Stimulated activated CD4-positive, alpha-beta T cell treated with anti-CD3 and anti-CD28 coated beads, TNF-alpha, amount 100 ng/mL, for 24 hours (primary cell): ENCODE data around the gene FAM53B.

Source experiments
- DNase-seq, 3 experiments: peaks; one replicate each; pipeline ENCODE4 v3.0.0-alpha.2; 2020; ENCODE audit warnings: low read depth in 3 of 3

The FAM53B gene

DNA sequence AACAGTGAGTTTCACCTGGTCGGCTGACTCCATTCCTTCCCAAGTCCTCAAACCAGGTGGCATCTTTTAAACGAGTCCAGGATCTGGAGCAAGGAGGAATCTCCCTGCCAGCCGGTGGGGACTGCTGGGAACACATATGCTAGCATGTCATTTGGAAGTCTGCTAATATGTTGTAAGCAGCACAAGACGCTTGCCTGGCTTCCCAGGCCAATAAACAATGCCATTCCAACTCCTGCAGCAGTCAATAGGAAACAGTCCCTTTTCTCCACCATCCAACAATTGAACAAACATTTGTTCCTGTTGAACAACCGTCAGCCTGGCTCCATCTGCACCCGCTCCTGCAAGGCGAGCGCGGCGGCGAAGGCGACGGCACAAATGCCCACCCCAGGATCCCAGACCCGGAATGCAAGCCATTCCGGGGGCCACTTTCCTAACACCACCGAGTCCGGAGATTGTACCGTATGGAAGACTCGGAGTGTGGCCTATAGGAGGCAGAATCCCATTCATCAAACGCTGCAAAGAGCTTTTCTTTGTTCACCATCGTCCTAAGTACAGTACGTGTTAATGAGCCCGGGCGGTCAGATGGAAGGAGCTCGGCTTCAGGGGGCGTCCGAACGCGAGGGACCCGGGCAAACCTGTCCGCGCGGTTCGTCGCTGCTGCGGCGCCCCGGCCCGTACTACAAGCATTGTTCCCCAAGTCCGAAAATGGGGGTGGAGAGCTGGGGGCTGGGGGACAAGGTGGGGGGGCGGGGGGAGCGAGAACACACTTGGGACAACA is 1.6 kb downstream of the FAM53B start:
- DNase-seq, result no peak

DNA sequence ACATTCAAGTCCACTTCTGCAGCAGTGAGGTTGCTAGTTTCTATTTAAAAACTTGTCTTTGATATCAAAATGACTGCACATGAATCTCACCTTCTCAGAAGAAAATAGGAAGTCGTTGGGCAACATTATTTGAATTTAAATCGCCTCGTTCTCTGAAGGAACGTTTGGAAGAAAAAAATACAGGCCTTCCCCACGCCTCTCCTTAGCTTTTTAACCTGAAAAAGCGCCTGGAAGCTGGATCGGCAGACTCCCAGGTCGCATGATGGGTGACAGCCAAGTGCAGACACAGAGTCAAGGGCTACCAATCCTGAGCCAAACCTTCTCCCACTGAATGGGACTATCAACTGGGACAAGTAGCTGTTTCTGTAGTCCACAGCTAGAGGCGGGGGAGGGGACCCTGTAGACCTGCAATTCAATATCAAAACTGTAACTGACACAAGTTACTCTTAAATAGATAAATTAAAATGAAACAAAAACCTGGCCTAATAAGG is 2.2 kb downstream of the FAM53B start:
- no peak for DNase-seq

DNA sequence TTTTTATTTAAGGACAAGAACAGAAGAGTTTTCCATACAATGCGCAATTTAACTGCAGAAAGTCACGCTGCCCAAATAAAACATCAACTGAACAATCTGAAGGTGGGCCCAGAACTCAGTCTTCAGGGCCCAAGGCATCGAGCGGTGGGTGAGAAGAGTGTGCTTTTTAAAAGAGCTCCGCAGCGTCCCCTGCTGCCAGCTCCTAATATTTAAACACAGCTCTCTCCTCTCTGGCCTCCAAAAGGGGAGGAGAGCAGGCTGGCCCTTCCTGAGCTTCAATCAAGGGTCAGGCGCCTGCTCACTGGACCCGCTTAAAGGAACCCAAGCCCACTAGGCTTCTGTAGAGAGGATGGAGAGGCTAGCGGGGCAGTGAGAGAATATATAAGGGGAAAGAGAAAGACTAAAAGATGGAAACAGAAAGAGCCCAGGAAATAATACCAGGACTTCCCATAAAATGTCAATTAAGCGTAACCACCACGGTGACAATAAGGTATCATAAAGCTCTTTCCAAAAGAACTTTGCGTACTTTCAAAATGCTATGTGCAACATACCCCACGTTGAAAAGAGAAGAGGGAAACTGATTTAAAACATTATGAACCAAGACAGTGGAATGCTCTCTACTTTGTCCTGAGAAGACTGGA is 2.8 kb downstream of the FAM53B start:
- DNase-seq, result peak in 2 of 3 experiments; percentile 57 to 72

DNA sequence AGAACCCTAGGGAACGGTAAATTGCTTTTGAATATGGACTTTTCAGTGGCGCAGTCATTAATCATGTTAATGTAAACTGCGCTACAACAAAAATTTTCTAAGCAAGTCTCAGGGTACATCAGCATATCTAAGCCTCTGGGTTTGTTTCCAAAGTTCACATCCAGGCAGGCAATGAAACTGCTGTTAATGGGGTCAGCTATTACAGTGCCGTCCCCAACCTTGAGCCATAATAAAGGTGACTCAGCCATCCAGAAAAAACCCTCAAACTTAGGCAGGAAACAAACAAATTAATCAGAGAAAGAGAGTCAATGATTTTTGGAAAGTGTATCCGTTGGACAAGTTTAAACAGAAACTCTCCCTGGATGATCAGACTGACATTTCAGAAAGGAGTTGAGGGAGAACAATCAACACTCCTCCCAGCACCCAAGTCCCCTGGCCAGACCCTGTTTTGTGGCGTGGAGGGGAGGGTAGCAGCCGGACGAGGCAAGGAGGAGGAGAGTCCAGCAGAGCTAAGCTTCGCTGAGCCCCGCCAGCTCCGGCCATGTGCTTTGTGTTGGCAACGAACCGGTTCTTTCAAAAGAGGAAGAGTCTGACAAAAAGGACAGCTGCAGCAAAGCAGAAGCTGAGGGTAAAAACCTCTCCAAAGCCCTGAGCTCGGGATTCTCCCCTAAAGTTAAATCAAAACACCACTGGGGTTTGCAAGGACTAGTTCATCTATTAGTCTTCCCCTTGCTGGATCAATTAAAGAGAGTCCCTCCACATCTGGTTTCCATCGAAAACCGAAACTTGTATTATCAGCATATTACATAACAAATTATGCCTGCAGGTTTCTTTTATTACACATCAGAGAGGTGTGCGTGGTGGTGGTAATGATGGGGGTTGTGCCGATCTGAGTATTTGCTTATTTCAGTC is 3.6 kb downstream of the FAM53B start:
- DNase-seq, result no peak

DNA sequence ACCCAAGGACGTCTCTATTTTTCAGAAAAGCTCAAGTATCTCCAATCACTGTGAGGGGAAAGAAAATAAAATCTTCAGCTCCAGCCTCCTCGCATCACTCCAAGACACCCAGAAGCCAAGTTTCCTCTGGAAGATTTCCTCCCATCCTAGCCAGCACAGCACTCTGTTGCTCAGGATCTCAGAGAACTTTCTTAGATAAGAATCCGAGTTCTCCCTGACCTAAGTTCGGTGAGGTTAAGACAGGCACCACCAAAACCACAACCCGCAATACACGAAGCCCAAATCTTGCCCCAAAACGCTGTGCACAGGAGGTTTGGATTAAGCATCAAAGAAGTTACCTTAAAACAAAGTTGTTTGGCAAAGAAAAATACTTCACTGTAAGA is 4.2 kb downstream of the FAM53B start:
- no peak for DNase-seq

DNA sequence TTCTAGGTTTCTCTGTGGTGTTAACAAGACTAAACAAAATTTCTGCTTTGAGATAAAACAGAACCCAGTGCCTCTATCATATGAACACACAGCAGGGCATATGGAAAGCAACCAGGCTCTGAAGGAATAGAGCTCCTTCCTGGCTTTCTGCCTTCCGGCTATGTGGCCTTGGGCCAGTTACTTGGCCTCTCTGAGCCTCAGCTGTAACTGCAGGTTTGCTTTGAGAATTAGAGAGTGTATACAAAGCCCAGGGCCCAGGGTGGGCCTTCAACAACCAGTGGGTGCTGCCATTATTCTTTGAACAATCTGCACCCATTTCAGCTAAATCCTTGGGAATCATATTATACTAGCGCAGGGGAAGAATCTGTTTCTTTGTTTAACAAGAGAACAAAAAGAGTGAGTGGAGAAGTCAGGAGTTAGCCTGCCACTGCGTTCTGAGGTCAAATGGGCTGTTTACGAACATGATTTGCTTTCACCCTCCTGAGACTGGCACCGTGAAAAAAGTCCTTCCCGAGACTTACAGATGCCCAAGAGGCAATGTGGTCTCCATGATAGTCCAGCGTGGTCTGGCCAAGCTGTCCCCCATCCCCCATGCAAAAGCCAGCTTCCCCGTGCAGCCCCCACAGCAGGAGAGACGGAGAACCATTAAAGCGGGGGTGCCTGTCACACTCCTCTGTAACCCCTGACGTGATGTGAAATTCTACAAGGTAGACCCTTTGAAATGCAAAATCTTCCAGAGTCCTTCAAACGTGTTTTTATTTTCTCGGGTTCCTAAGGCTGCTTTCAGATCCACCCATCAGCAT is 4.9 kb downstream of the FAM53B start:
- no peak for DNase-seq

DNA sequence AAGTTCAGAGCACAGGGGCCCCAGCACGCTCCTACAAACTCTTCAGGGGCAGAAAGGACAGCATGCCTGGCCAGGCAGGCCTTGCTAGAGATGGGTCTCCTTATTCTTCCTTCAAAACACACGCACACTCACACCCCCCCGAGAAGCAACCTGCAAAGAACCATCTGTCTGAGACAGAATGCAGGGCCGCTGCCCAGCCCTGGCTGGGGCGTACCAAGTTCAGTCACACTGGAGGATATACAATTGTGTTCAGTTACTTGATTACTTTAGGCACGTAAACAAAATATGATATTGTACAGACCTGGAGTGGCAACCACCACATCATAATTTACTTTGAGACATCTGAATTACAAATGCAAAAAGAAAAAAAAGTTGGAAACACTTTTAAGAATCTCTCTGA is 5.7 kb downstream of the FAM53B start:
- DNase-seq, result no peak

DNA sequence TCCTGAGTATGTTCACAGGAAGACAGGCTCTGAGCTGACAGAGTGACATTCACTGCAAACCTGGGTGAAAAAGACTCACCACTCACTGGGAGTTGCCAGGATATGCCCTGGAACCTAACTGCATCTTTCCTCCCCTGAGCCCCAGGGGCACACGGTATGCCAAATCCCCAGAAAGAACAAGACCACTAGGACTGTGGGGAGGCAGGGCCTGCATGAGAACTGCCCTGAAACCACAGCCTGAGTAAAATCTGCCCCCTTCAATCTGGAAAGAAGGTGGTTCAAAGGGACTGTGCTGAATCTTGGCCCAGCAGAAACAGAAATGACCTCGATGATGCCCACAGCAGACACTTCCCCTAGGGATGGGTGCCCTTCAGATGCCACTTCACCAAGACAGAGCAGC is 6.5 kb downstream of the FAM53B start:
- DNase-seq, result no peak

DNA sequence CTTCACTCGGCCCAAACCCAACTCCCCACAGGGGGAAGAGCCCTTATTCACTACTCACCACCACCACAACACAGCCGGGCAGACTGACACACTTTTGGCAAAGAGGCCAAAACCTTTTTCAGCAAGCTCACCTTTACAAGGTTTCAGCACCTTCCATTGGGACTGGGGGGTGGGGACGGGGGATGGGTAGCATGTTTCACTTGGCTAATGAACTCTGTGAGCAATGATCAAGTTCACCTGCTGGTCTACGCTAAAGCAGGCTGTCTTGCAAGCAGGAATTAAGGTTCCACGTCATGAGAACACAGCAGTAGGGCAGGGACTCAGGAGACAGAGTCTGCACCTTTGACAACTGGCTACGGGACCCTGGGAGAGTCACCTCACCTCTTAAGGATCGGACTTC is 7.0 kb downstream of the FAM53B start:
- DNase-seq, result no peak

DNA sequence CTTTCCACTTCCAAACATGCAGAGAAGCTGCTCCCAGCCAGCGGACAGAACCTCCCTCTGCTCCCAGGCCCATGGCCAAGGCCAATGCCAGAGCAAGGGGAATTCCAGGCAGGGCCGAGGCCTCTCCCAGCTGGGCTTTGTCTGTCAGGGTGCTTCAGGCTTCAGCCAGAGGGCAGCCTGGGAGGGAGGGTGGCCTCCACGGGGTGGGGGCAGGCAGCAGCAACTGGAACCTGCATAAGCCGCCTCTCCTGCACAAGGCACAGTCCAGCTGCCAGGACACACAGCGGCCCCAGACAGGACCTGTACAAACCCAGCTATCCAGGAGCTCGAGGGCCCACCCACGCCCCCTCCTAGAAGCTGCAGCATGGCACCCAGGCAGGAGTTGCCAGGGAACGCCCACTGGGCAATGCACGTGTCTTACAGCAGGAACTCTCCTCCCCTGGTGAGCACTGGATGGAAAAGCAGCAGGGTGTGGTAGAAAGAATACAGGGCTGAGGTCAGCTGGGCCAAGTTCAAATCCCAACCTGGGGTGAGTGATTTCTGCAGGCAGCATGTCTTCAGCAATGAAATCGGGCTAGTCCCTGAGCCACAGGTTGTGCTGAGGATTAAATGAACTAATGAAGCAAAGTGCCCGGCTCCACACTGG is 7.6 kb downstream of the FAM53B start:
- DNase-seq, result no peak

DNA sequence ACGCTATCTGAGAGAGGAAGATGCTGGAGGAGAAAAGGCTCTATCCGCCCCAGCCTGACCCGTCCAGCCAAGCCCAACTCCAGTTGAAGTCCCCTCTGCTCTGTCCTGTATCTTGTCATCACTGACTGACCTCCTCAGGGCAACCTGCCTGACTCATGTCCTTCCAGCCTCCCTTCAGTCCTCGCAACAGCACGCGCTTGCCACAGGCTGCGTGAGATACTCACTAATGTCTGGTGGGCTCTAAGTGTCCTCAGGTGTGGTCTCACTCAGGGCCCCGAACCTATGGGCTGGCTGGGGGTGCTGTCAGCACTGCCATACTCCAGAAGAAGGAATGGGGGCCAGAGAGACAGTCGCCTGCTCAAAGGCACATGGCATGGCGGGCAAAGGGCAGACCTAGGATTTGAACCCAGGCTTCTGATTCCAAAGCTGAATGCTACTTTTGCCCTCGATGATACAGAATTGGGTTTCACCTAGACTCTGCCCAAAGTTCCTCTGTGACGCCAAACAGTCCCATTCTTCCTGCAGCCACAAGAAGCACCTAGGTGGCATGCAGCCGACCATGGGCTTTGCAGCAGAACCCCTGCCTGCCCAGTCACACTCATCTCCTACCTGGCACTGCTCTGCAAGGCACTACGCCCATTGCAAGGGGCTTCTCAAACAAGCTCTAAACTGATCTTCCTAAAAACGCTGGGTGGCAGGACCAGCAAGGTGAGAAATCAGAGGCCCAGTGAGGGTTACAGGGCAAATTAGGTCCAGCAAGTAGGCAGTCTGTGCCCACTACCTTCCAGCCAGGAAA is 8.5 kb downstream of the FAM53B start:
- no peak for DNase-seq

DNA sequence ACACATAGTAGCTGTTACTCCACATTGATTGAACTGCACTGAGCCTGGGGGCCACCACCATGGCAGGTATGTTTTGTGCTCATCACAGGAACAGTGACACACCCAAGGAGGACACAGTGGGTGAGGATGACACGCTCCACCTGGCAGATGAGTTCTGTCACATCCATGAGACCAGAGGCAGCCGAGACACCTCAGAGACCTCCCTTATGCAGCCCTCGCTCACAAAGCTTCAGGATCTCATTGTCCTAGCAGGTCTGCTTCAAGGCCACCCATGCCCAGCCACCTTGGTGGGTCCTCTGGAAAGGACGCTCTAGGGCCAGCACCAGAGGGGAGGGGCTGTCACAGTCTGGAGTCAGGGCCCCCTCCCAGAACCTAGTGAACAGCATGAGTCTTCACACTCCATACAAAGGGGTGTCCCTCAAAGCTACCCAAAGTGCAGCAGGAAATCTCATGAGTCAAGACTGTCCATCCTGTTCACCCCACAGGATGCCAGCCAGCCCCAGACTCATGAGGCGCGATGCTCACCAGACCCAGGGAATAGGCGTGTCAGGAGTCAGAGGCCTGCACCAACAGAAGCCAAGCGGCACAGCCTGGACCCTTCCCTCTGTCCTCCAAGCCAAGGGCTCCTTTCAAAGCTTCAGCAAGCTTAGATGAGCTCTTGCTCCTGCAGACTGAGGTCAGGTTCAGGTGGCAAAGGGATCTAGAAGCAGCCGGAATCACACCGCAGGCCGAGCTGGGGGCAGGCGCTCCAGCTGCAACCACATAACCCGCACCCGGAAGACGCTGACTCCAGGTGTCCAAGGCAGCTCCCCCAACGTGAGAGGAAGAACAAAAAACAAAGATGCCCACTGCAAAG is 9.6 kb downstream of the FAM53B start:
- DNase-seq, result no peak

DNA sequence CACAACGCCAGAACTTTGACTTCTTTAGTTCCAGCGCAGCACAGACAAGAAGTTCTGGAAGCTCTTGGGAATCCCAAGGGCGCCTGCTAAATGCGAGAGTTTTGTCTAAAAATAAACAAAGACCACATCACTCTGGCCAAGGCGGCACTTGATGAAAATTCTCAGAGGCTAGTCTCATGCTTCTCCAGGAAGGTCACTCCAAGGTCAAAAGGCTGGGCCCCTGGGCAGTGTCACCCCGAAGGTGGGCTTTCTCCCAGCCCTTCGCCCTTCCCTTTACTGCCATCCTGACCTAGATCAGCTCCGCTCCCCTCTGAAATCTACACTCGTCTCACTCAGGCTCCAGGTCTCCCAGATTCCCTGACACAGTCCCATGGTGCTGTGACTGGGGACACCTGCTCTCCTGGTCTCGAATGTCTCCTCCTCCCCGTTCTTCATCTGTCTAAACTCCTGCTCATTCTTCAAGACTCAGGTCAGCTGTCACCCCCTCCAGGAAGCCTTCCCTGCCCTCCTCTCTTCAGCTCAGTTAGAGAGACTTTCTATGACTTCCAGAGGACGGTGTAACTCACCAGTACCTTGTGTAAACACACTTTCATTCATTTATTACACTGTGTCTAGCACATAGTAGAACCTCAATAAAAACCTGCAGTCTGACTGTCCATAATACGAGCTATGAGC is 10.5 kb downstream of the FAM53B start:
- DNase-seq, result no peak

DNA sequence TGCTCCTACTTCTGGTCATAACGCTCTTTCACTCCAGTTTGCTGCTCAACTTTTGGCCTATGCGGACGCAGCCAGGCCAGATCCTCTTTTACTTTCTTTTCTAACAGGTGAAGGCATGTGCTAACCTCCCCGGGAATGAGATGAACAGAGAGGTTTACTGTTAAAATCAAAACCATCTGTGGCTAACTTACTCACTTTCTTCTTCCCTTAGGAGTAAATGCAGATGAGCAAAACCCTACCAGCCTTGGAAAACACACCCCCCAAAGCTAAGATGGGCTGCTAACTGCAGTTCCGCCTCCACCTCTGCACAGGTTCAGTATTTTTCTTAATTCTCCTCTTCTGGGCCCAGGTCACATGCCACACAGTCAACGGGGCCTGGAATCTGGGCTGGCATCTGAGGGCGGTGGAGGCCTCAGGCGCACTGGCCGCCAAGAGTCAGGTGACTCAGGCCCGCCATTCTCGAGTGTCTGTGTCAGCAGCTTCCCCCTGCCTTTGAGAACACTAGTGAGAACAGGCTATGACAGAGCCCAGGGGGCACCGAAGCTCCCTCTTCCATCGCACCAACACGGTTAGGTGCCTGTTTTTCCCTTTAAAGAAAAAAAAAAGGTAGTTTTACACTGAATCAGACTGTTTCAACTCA is 11.1 kb downstream of the FAM53B start:
- DNase-seq, result peak; percentile 47 to 71 (median 52)

DNA sequence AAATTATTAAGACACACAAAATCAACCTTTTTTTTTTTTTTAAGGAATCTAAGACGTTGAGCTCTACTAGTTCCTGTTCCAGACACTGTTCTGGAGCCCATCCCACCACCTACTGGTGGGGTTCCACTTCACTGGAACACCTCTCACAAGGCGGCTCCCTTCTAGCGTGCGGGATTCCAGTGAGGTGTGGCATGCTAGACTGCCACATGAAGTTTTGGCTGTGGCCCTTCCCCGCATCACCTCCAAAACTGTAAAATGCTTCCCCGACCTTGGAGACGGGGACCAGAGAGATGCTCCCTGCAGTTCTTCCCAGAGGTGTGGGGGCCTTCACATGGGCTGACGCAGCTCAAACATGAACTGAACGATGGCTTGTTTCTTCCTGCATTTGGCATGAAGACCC is 12.6 kb downstream of the FAM53B start:
- no peak for DNase-seq

DNA sequence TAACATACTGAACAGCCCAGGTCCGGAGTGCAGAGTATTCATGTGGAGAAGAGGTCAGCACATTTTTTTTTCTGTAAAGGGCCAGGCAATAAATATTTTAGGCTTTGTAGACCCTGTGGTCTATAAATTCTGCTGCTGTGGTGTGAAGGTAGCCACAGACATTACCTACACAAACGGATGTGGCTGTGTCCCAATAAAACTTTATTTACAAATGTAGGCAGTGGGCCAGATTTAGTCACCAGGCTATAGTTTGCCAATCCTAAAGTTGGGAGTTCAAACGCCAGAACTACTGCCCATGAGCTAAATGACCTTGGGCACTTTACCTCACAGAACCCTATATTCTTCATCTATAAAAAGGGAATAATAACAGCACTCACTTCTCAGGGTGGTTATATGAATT is 13.4 kb downstream of the FAM53B start:
- DNase-seq, result no peak

DNA sequence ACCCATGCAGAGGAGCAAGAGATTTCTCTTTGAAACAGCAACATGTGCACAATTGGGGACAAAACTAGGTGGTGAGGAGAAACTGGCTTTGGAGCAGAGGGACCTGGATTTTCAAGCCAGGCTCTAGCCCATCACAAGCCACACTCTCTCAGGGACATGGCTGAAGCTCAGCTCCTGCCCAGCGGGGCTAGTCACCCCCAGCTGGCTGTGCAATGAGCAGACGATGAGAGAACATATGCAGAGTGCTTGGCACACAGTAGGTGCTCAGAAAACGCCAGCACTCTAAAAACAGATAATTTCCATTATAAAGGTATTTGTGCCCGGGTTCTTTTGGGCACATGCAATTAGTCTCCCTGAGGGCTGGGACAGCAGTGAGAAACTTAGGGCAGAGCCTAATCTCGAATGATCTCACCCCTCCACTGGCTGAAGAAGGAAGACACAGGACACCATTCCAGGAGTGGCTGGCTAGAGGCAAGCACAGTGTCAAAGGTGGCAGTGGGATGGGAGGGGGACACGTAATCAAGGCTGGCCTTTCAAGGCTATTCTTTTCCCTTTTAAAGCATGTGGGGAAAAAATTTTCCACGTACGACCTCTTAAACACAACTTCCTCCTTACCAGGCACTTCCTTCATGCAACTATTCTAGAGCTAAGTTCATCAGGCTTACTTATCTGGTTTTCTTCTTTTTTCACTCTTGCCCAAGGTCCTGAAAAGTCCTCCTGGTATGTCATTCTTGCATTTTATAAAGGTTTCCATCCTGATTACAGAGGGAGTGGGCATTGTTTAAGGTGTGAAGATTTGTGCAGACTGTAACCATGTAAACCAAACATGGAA is 15.1 kb downstream of the FAM53B start:
- no peak for DNase-seq
